Panc1 (cell line): ENCODE results near the gene DIDO1.

Experiments
- REST ChIP-seq, 2 experiments: IDR thresholded peaks; 2 replicates each; pipeline ENCODE4 v1.6.1; 2011 to 2012; ENCODE audit warnings: low read depth in 2 of 2, control low read depth in 1 of 2, low read length in 1 of 2, mild to moderate bottlenecking in 1 of 2, moderate library complexity in 1 of 2; ENCODE audit not compliant: insufficient read depth in 1 of 2
- TF ChIP-seq, protein P1 (sequence below): fragments of 450-650 bp; IDR thresholded peaks from 2 replicates; pipeline ENCODE4 v1.5.1; 2017; ENCODE audit warnings: mild to moderate bottlenecking

DNA sequence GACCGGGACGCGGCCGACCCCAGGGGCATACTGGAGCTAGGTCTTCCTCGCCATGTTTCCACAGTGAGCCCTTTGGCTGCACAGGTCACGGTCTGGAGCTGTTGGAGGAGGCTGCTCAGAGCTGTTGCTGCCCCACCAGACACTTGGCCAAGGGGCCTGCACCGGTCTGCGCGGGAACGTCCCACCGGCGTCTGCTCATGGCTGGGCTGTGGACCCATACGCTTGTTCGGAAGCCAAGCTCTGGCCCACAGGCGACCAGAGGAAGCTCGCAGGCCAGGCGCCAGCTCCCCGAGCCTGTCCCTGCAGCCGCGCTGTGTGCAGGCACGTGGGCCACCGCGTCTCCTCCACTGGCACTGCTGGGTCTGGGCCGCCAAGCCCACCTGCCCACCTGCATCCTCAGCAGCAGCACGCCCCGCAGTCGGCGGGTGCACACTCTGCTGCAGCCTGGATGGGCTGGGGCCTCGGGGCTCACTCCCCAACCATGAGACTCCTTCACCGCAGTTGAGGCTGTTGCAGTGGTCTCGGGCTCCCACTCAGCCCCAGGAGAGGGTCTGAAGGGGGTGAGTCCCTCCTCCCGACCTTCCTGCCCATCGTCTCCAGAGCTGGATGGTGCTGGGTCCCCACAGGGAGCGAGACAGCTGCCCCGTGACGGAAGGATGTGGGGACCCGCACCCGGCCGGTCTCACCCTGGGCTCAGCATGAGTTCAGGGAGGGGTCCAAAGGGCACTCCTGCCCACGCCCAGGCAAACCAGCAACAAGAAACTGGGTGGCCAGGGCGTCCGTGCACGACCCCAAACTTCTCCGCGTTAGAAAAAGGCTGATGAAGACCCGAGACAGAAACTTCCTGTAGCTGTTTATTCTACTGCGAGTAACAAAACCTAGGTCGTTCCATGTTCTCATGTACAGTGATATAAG is 49.1 kb downstream of the DIDO1 start:
- TF ChIP-seq, protein P1, sequence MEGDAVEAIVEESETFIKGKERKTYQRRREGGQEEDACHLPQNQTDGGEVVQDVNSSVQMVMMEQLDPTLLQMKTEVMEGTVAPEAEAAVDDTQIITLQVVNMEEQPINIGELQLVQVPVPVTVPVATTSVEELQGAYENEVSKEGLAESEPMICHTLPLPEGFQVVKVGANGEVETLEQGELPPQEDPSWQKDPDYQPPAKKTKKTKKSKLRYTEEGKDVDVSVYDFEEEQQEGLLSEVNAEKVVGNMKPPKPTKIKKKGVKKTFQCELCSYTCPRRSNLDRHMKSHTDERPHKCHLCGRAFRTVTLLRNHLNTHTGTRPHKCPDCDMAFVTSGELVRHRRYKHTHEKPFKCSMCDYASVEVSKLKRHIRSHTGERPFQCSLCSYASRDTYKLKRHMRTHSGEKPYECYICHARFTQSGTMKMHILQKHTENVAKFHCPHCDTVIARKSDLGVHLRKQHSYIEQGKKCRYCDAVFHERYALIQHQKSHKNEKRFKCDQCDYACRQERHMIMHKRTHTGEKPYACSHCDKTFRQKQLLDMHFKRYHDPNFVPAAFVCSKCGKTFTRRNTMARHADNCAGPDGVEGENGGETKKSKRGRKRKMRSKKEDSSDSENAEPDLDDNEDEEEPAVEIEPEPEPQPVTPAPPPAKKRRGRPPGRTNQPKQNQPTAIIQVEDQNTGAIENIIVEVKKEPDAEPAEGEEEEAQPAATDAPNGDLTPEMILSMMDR: no peak
- 0 out of 4 replicates have a peak, but pooled peaks of 1 of the 2 experiments have one; percentile 30 for TF ChIP-seq REST (IDR thresholded peaks at IDR 0.05; ENCODE audit: insufficient read depth in 1 of 2, low read depth in 2 of 2, low read length in 1 of 2)
